GM12892 (cell line): ENCODE results near the gene IRGQ.

Experiments
- POLR2A ChIP-seq: IDR thresholded peaks from 2 replicates; pipeline ENCODE4 v1.6.1; 2011; ENCODE audit warnings: low read depth, low read length, control low read depth
- POLR2AphosphoS5 ChIP-seq: IDR thresholded peaks from 2 replicates; pipeline ENCODE4 v1.6.1; 2011; ENCODE audit warnings: low read depth, low read length, control low read depth

DNA sequence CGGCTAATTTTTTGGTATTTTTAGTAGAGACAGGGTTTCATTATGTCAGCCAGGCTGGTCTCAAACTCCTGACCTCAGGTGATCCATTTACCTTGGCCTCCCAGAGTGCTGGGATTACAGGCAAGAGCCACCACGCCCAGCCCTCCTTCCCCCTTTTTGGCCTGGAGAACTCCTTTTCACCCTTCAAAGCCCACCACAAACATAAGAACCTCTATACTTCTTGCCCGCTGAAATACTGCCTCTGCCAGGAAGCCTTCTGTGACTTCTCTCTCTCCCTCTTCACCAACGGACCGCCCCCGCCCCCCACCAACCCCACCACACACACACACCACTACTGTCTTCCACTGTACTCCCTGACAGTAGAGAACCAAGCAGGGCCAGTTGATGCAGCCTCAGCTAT, 21.0 kb upstream of the IRGQ start:
- TF ChIP-seq POLR2A (no peak), POLR2AphosphoS5 (no peak)
